B cell (primary cell): ENCODE data around the gene IFI35. TPM values are rescaled to one million over a fixed set of nuclear protein-coding genes. Genes with fewer than 3 reads are reported as not detected.

Source experiments
- ATAC-seq: fragments of 200-7000 bp; cut with Tn5 transposase; one replicate; pipeline ENCODE4 v1.10.0; 2021; ENCODE audit warnings: low read depth, mild to moderate bottlenecking, moderate number of reproducible peaks, moderate library complexity
- CTCF ChIA-PET: fragments of 350-600 bp; sonication (Branson Sonifier 250); formaldehyde crosslinking; loops from one replicate; lab custom pipeline; 2021; ENCODE audit warnings: antibody characterized with exemption, inconsistent platforms; lab: Charles Lee
- POLR2A ChIA-PET: fragments of 350-600 bp; sonication (Branson Sonifier 250); formaldehyde crosslinking; loops from one replicate; lab custom pipeline; 2021; ENCODE audit warnings: antibody characterized with exemption; lab: Charles Lee
- DNase-seq: peaks from one replicate; pipeline ENCODE4 v3.0.0; 2013
- H2AFZ ChIP-seq: 2 replicates; pipeline ENCODE4 v1.6.1; 2012; ENCODE audit warnings: mild to moderate bottlenecking, low read depth, low read length; ENCODE audit not compliant: insufficient read depth, poor library complexity, severe bottlenecking
- H3K27ac ChIP-seq, 2 donors: 1 replicate in 1 of 2; 2 replicates in 1 of 2; pipeline ENCODE4 v1.5.1; 2012 to 2013; ENCODE audit warnings: low read length in 2 of 2, mild to moderate bottlenecking in 2 of 2, moderate library complexity in 1 of 2
- H3K27me3 ChIP-seq, 4 experiments: fragments of 200-600 bp in 1 of 4; sonication (generic) in 1 of 4; replicated peaks in 1 of 4; 1 replicate in 2 of 4; 2 replicates in 2 of 4; pipeline versions ENCODE4 v1.6.1 to v1.7.0; 2013 to 2016; ENCODE audit warnings: low read length in 3 of 4, mild to moderate bottlenecking in 2 of 4, mixed read lengths in 1 of 4, moderate library complexity in 1 of 4; ENCODE audit not compliant: insufficient read depth in 4 of 4, control insufficient read depth in 3 of 4; ENCODE audit errors: control extremely low read depth in 1 of 4
- H3K36me3 ChIP-seq, 2 experiments: replicated peaks in 1 of 2; 1 replicate in 1 of 2; 2 replicates in 1 of 2; pipeline versions ENCODE4 v1.6.1 to v1.7.1; 2013; ENCODE audit warnings: low read length in 1 of 2; ENCODE audit not compliant: insufficient read depth in 2 of 2, control insufficient read depth in 1 of 2; ENCODE audit errors: control extremely low read depth in 1 of 2, extremely low read depth in 1 of 2
- H3K4me1 ChIP-seq, 2 donors: fragments of 200-600 bp in 1 of 2; sonication (generic) in 1 of 2; 1 replicate in 1 of 2; 2 replicates in 1 of 2; pipeline versions ENCODE4 v1.5.1 to v1.6.1; 2013 to 2017; ENCODE audit warnings: low read length in 2 of 2; ENCODE audit not compliant: control insufficient read depth in 2 of 2, insufficient read depth in 2 of 2
- H3K4me2 ChIP-seq: replicated peaks from 2 replicates; pipeline ENCODE3; 2012; ENCODE audit warnings: mild to moderate bottlenecking, low read depth, low read length; ENCODE audit not compliant: poor library complexity, severe bottlenecking
- H3K4me3 ChIP-seq, 5 experiments: fragments of 200-600 bp in 1 of 5; sonication (generic) in 1 of 5; 1 replicate in 3 of 5; 2 replicates in 2 of 5; pipeline versions ENCODE4 v1.5.1 to v1.7.0; 2011 to 2016; ENCODE audit warnings: low read length in 4 of 5, mild to moderate bottlenecking in 4 of 5, low read depth in 2 of 5, control low read depth in 1 of 5, moderate library complexity in 1 of 5; ENCODE audit not compliant: insufficient read depth in 1 of 5; ENCODE audit errors: control extremely low read depth in 1 of 5, extremely low read depth in 1 of 5
- H3K79me2 ChIP-seq: fragments of 200-600 bp; sonication (generic); one replicate; pipeline ENCODE4 v1.6.0; 2016; ENCODE audit warnings: low read length; ENCODE audit not compliant: control insufficient read depth, insufficient read depth
- H3K9ac ChIP-seq: fragments of 200-600 bp; sonication (generic); 2 replicates; pipeline ENCODE4 v1.6.1; 2017; ENCODE audit warnings: mild to moderate bottlenecking, low read length, moderate library complexity
- H3K9me3 ChIP-seq, 3 donors: one replicate each; pipeline versions ENCODE4 v1.6.1 to v1.7.1; 2013; ENCODE audit warnings: low read length in 2 of 3; ENCODE audit not compliant: control insufficient read depth in 2 of 3, insufficient read depth in 1 of 3; ENCODE audit errors: control extremely low read depth in 1 of 3
- H4K20me1 ChIP-seq: 2 replicates; pipeline ENCODE4 v1.6.0; 2012; ENCODE audit warnings: mild to moderate bottlenecking, low read length; ENCODE audit not compliant: insufficient read depth, control insufficient read depth, poor library complexity, severe bottlenecking
- H3K27ac Mint-ChIP-seq: one replicate; pipeline ENCODE4 v1.8.0; 2021; ENCODE audit warnings: mixed read lengths
- H3K27me3 Mint-ChIP-seq: one replicate; pipeline ENCODE4 v1.8.0; 2021; ENCODE audit warnings: mixed read lengths
- H3K4me1 Mint-ChIP-seq: one replicate; pipeline ENCODE4 v1.8.0; 2021; ENCODE audit warnings: mixed read lengths
- H3K4me3 Mint-ChIP-seq: one replicate; pipeline ENCODE4 v1.8.0; 2021; ENCODE audit warnings: mixed read lengths
- H3K9me3 Mint-ChIP-seq: one replicate; pipeline ENCODE4 v1.8.0; 2022; ENCODE audit warnings: mixed read lengths; ENCODE audit not compliant: insufficient read depth
- EZH2 ChIP-seq: IDR thresholded peaks from 2 replicates; pipeline ENCODE4 v1.6.1; 2012; ENCODE audit warnings: borderline replicate concordance, low read depth, mild to moderate bottlenecking, moderate library complexity, low read length; ENCODE audit not compliant: insufficient read depth, poor library complexity, severe bottlenecking
- WGBS: methylation state at CpG from one replicate; pipeline ENCODE4 v1.1.5; 2013; ENCODE audit warnings: missing lambda C conversion rate; ENCODE audit not compliant: insufficient coverage; 5-methylcytosine and 5-hydroxymethylcytosine counted together
- intact Hi-C: fragments of 100-400 bp; cut with micrococcal nuclease; formaldehyde crosslinking; loops from one replicate; pipeline ENCODE4 v1.10.0; 2022
- polyA plus RNA-seq: library from polyadenylated mRNA; depleted of rRNA; stranded (reverse); fragments of >200 nt; gene quantifications from 2 replicates; pipeline ENCODE4 v1.2.3, GENCODE V29; 2012
- total RNA-seq, 2 donors: library from RNA; stranded (reverse); fragments of 120-200 nt in 1 of 2; gene quantifications; 1 replicate in 1 of 2; 2 replicates in 1 of 2; pipeline versions ENCODE4 v1.2.3 to v1.2.4, GENCODE V29; 2013 to 2022
- TF ChIP-seq, protein P1 (sequence below): fragments of 200-600 bp; IDR thresholded peaks from one replicate; pipeline ENCODE4 v1.8.0; 2022; ENCODE audit warnings: antibody characterized with exemption, mild to moderate bottlenecking

IFI35 gene
- total and polyA plus RNA-seq, 2 donors (not counting 1 experiment from before 2014, with no cell fraction given): 37.2 to 42.2 TPM

DNA sequence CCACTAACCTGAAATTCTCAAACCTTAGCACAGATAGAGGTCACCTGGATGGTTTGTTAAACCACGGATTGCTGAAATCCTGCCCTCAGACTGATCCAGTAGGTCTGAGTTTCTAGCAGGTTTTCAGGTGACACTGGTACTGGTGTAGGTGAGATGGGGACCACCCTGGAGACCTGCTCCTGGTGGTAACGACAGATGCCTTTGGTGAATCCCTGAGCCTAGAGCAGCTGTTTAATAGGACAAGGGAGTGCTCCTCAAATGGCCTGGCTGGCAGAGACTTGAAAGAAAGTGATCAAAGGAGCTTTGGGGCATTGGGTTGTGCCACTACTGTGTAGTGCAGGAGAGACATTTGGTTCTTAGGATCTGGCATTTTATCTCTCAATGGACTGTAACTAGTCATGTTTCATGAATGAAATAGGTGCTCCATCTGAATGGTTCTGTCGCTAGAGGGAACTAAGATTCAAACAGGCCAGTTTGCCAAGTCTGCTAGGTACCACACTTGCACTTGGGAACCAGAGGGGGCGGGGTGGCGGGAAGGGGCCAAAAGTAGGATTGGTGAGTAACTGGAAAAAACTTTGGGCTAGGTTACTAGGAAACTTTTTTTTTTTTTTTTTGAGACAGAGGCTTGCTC is 2.9 kb upstream of the IFI35 start:
- intact Hi-C loops: no loop called here
- no peak for ATAC-seq
- peaks cover 0 to 50% of the 10 kb centered on the region in 2 experiments for H3K36me3 ChIP-seq

DNA sequence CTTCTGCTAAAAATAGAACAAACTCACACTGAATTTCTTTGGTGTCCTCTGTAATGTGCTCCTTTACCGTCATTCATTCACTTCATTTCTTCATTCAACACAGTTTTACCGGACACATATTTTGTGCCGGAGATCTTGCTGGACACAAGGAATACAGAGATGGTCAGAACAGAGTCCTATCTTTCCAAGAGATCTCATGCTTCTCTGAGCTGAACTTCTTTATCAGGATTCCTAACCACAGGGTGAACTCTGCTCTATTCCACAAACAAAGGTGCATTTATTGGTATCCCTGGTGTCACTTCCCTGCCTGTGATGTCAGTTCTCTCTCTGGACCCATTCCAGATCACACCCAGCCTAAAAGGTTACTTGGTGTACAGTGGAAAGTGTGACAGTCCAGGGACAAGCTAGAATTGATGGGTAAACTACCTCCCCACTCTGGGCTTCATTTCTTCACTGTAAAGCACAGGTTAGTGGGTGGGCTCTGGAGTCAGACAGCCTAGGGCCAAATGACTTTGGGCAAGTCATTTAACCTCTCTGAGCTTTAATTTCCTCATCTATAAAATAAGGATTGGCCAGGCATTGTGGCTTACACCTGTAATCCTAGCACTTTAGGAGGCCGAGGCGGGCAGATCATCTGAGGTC is 4.2 kb downstream of the IFI35 start:
- no peak overlapping the region for H3K9ac ChIP-seq
- no peak overlapping the region for H3K4me2 ChIP-seq
- 93% methylated on average over 3 of the region's 5 CpGs for WGBS

More for the DNA sequence above, 2.9 kb upstream of the IFI35 start:
- 92% methylated on average over 2 of the region's 5 CpGs for WGBS
- H3K27ac ChIP-seq: peak overlapping the region in 1 of 2 donors; percentile 19
- Mint-ChIP-seq H3K4me1 (peaks cover 26% of the 10 kb centered on the region), H3K9me3 (no peaks in the 10 kb centered on the region), H3K27me3 (no peaks in the 10 kb centered on the region), H3K27ac (peak overlapping the region; percentile 57), H3K4me3 (no peak overlapping the region)
- DNase-seq: no peak
- peaks cover 14% of the 10 kb centered on the region for H4K20me1 ChIP-seq
- peaks cover 33% of the 10 kb centered on the region for H3K79me2 ChIP-seq
- no peak overlapping the region for H3K9ac ChIP-seq
- H3K4me1 ChIP-seq: peaks cover 22 to 25% of the 10 kb centered on the region in 2 donors
- no peak overlapping the region for H3K4me2 ChIP-seq
- no peaks in the 10 kb centered on the region for H3K27me3 ChIP-seq
- no peak overlapping the region for H3K4me3 ChIP-seq
- POLR2A ChIA-PET: no interaction called here
- TF ChIP-seq EZH2: no peak
- TF ChIP-seq, protein P1, sequence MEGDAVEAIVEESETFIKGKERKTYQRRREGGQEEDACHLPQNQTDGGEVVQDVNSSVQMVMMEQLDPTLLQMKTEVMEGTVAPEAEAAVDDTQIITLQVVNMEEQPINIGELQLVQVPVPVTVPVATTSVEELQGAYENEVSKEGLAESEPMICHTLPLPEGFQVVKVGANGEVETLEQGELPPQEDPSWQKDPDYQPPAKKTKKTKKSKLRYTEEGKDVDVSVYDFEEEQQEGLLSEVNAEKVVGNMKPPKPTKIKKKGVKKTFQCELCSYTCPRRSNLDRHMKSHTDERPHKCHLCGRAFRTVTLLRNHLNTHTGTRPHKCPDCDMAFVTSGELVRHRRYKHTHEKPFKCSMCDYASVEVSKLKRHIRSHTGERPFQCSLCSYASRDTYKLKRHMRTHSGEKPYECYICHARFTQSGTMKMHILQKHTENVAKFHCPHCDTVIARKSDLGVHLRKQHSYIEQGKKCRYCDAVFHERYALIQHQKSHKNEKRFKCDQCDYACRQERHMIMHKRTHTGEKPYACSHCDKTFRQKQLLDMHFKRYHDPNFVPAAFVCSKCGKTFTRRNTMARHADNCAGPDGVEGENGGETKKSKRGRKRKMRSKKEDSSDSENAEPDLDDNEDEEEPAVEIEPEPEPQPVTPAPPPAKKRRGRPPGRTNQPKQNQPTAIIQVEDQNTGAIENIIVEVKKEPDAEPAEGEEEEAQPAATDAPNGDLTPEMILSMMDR: no peak
- no peaks in the 10 kb centered on the region for H3K9me3 ChIP-seq
- CTCF ChIA-PET: no interaction called here
- H2AFZ ChIP-seq: no peak overlapping the region

More for the DNA sequence above, 4.2 kb downstream of the IFI35 start:
- no peaks in the 10 kb centered on the region for H3K9me3 Mint-ChIP-seq
- intact Hi-C loops: no loop called here
- Histone ChIP-seq H3K79me2 (peaks cover 37% of the 10 kb centered on the region), H2AFZ (no peak overlapping the region), H3K9me3 (no peaks in the 10 kb centered on the region), H3K4me1 (peaks cover 8 to 13% of the 10 kb centered on the region in 2 donors), H4K20me1 (no peaks in the 10 kb centered on the region), H3K27ac (no peak overlapping the region), H3K27me3 (no peaks in the 10 kb centered on the region), H3K4me3 (no peak overlapping the region), H3K36me3 (peaks cover 0 to 26% of the 10 kb centered on the region in 2 experiments)
- ATAC-seq (no peak), DNase-seq (no peak)
- POLR2A ChIA-PET: no interaction called here
- no peak overlapping the region for H3K4me3 Mint-ChIP-seq
- TF ChIP-seq, protein P1: no peak
- TF ChIP-seq EZH2: no peak
- CTCF ChIA-PET: interaction anchor here (1.0 to 1.1 kb wide), 3 partner anchors 12 to 329 kb away, joined by 3 read pairs; partner anchors contain the start of gene RPL27
- no peaks in the 10 kb centered on the region for H3K27me3 Mint-ChIP-seq
- H3K4me1 Mint-ChIP-seq: peaks cover 16% of the 10 kb centered on the region
- H3K27ac Mint-ChIP-seq: no peak overlapping the region
